Measurements from ENCODE around the gene TOM1.

DNA sequence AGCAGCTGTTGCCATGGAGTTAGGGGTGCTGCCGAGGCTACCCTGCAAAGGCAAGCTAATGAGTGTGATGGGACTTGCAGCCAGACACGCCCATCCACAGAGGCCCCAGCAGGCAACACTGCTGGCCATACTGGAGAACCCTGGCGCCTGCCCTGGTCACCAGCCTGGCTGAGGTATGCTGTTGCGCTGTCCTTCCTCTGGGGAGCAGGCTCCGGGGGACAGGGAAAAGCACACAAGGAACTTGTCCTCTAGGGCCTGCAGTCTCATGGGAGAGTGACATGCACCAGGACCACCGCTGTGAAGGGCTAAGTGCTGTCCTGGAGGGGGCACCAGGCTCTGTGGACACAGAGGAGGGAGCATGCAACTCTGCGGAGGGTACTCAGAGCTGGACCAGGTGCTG lies 35.8 kb downstream of the TOM1 start:
- no peak for TF ChIP-seq POLR2A (IDR thresholded peaks at IDR 0.05)
- TF ChIP-seq EP300 (IDR thresholded peaks at IDR 0.05), result no peak
- TF ChIP-seq CTCF (IDR thresholded peaks at IDR 0.05), result no peak

All from ovary (tissue), 3 donors.